ENCODE results near the gene ECE1. TPM values are rescaled to one million over a fixed set of nuclear protein-coding genes. Genes with fewer than 3 reads are reported as not detected.
A peak's percentile ranks its signal among the peaks of the same experiment; 100 is the strongest.

Gene ECE1
- total and polyA plus RNA-seq, 2 of the 13 experiments (the other 11 are each of a cell fraction or from before 2014, with no cell fraction given), result 13.5 to 21.2 TPM

DNA sequence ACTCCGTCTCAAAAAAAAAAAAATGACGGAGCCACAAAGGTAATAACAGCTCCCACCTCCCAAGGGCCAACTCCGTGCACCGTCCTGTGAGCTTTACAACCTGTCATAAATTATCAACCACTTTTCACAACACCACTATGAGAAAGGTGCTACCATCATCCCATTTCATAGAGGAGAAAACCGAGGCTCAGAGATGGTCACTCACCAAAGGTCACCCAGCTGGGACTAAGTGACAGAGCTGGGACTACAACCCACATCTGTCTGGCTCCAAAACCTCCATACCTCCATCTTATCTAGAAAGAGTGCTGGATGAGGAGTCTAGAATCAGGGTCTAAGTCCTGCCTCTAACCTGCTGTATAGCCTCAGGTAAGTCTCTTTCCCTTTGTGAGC is 43.6 kb upstream of the ECE1 start:
- Histone ChIP-seq H3K9me3 (ENCODE audit: low read length) (no peaks in the 10 kb centered on the region), H3K9ac (ENCODE audit: insufficient read depth, low read depth, low read length) (no peak overlapping the region), H4K20me1 (ENCODE audit: insufficient read depth, low read length) (peaks cover 3% of the 10 kb centered on the region; the same call in 1 of the 2 replicates), H3K4me3 (replicated peaks in 1 of 3; ENCODE audit: insufficient read depth in 1 of 3, low read depth in 2 of 3, low read length in 3 of 3) (peak overlapping the region; percentile 62 to 78 (median 69); a peak in 5 of 6 replicates), H3K79me2 (ENCODE audit: insufficient read depth, low read length) (peaks cover 18% of the 10 kb centered on the region), H2AFZ (ENCODE audit: low read length) (no peak overlapping the region), H3K4me2 (ENCODE audit: low read depth, low read length) (peak overlapping the region; percentile 93), H3K27ac (ENCODE audit: extremely low read length, insufficient read depth, low read length) (peak overlapping the region; percentile 25), H3K4me1 (ENCODE audit: insufficient read depth, low read length) (peaks cover 94% of the 10 kb centered on the region), H3K27me3 (ENCODE audit: control insufficient read depth in 1 of 2, insufficient read depth in 2 of 2, low read length in 2 of 2) (no peaks in the 10 kb centered on the region), H3K36me3 (replicated peaks in 1 of 2; ENCODE audit: control insufficient read depth in 1 of 2, insufficient read depth in 2 of 2, low read length in 2 of 2) (no peaks in the 10 kb centered on the region)
- in situ Hi-C loops (cut with HindIII; ENCODE audit: extremely low pct_ligation_motif_present, low pct_unique_long_range_greater_than_20kb), result no loop called here
- BruUV-seq (replicated peaks), result no TSS peak
- WGBS (ENCODE audit: low lambda C conversion rate), result 75% methylated on average over 5 of the region's 5 CpGs
- no peak for DNase-seq (ENCODE audit: low spot score)
- no peak for ATAC-seq
- intact Hi-C loops (cut with micrococcal nuclease; ENCODE audit: unreplicated experiment), result no loop called here
- ChIA-PET CTCF (ENCODE audit: low intra/inter-chr PET ratio, low total read pairs) (interaction anchor here (1.4 to 2.1 kb wide), 2 partner anchors 31 to 79 kb away, joined by 6 to 7 read pairs; no protein-coding TSS in a partner anchor), POLR2A (interaction anchor here (0.6 to 4.3 kb wide), 8 partner anchors 10 to 86 kb away, joined by 3 to 28 read pairs (median 4); no protein-coding TSS in a partner anchor)
- no peak for FAIRE-seq
- TF ChIP-seq ZNF790 (CRISPR knock-in tag; IDR thresholded peaks at IDR 0.05; ENCODE audit: borderline replicate concordance) (no peak), EEA1 (CRISPR knock-in tag; IDR thresholded peaks at IDR 0.05; ENCODE audit: borderline replicate concordance) (0 out of 2 replicates have a peak, but pooled peaks have one; percentile 36), ZNF629 (CRISPR knock-in tag; conservative IDR thresholded peaks at IDR 0.05) (peak; percentile 96), KLF13 (CRISPR knock-in tag; IDR thresholded peaks at IDR 0.05) (no peak), GTF2F1 (IDR thresholded peaks at IDR 0.05; ENCODE audit: low read length) (no peak), TBL1XR1 (IDR thresholded peaks at IDR 0.05; ENCODE audit: borderline replicate concordance, low read length, partially characterized antibody) (no peak), SP1 (IDR thresholded peaks at IDR 0.05) (no peak), SP1 (CRISPR knock-in tag; IDR thresholded peaks at IDR 0.05) (no peak), CEBPG (CRISPR knock-in tag; IDR thresholded peaks at IDR 0.05) (no peak), ZNF180 (CRISPR knock-in tag; IDR thresholded peaks at IDR 0.05; ENCODE audit: borderline replicate concordance, low read depth) (no peak), TRAFD1 (CRISPR knock-in tag; IDR thresholded peaks at IDR 0.05; ENCODE audit: borderline replicate concordance) (no peak), LCORL (IDR thresholded peaks at IDR 0.05) (no peak), LCORL (CRISPR knock-in tag; IDR thresholded peaks at IDR 0.05) (no peak), KLF16 (CRISPR knock-in tag; IDR thresholded peaks at IDR 0.05) (peak in 1 of 2 experiments; percentile 6; a peak in 1 of 4 replicates), ZNF263 (CRISPR knock-in tag; IDR thresholded peaks at IDR 0.05) (0 out of 2 replicates have a peak, but pooled peaks have one; percentile 18), FOXP4 (CRISPR knock-in tag; IDR thresholded peaks at IDR 0.05) (0 out of 2 replicates have a peak, but pooled peaks have one; percentile 23), ZNF30 (CRISPR knock-in tag; IDR thresholded peaks at IDR 0.05) (no peak), ZFYVE20 (CRISPR knock-in tag; IDR thresholded peaks at IDR 0.05; ENCODE audit: borderline replicate concordance, low read depth) (no peak)
- TF ChIP-seq, protein P1, sequence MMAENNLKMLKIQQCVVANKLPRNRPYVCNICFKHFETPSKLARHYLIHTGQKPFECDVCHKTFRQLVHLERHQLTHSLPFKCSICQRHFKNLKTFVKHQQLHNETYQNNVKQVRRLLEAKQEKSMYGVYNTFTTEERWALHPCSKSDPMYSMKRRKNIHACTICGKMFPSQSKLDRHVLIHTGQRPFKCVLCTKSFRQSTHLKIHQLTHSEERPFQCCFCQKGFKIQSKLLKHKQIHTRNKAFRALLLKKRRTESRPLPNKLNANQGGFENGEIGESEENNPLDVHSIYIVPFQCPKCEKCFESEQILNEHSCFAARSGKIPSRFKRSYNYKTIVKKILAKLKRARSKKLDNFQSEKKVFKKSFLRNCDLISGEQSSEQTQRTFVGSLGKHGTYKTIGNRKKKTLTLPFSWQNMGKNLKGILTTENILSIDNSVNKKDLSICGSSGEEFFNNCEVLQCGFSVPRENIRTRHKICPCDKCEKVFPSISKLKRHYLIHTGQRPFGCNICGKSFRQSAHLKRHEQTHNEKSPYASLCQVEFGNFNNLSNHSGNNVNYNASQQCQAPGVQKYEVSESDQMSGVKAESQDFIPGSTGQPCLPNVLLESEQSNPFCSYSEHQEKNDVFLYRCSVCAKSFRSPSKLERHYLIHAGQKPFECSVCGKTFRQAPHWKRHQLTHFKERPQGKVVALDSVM (CRISPR knock-in tag; IDR thresholded peaks at IDR 0.05), result no peak

All from HepG2 (cell line).